ENCODE measurements around the gene HHEX. TPM values are rescaled to one million over a fixed set of nuclear protein-coding genes. Genes with fewer than 3 reads are reported as not detected.

HHEX gene
- total and polyA plus RNA-seq, 7 donors, result 1.5 to 3.3 (median 2.0) TPM

GRCh38 chr10:92702301-92702916 lies 12.7 kb downstream of the HHEX start:
- ATAC-seq, result no peak
- DNase-seq, result no peak
- intact Hi-C loops (cut with DNase I), result no loop called here
- Histone ChIP-seq H3K36me3 (ENCODE audit: insufficient read depth in 1 of 2, low read depth in 1 of 2) (no peaks in the 10 kb centered on the region), H3K27me3 (ENCODE audit: insufficient read depth in 3 of 3, low read length in 2 of 3) (peaks cover 2 to 36% (median 3%) of the 10 kb centered on the region in 3 donors), H3K27ac (no peak overlapping the region), H3K4me1 (peaks cover 8% of the 10 kb centered on the region), H3K4me3 (no peak overlapping the region), H3K9me3 (no peaks in the 10 kb centered on the region)
- WGBS, 3 donors, result 52 to 71% (median 57%) methylated on average over 4 of the region's 4 CpGs
- TF ChIP-seq CTCF (IDR thresholded peaks at IDR 0.05), result no peak

GRCh38 chr10:92712016-92712889 lies 22.5 kb downstream of the HHEX start:
- Histone ChIP-seq H3K27ac (no peak overlapping the region), H3K36me3 (ENCODE audit: insufficient read depth in 1 of 2, low read depth in 1 of 2) (no peaks in the 10 kb centered on the region), H3K9me3 (no peaks in the 10 kb centered on the region), H3K4me1 (no peaks in the 10 kb centered on the region), H3K4me3 (no peak overlapping the region), H3K27me3 (ENCODE audit: insufficient read depth in 3 of 3, low read length in 2 of 3) (no peaks in the 10 kb centered on the region)
- intact Hi-C loops (cut with DNase I), result no loop called here
- DNase-seq, result no peak
- ATAC-seq, result no peak
- WGBS, 3 donors, result 80 to 86% (median 84%) methylated on average over 10 of the region's 10 CpGs
- no peak for TF ChIP-seq CTCF (IDR thresholded peaks at IDR 0.05)

- Histone ChIP-seq H3K36me3 (ENCODE audit: insufficient read depth in 1 of 2, low read depth in 1 of 2) (no peaks in the 10 kb centered on the region), H3K27ac (no peak overlapping the region), H3K4me1 (no peaks in the 10 kb centered on the region), H3K4me3 (no peak overlapping the region), H3K9me3 (no peaks in the 10 kb centered on the region), H3K27me3 (ENCODE audit: insufficient read depth in 3 of 3, low read length in 2 of 3) (no peaks in the 10 kb centered on the region)
- WGBS, 3 donors, result 76 to 86% (median 78%) methylated on average over 6 to 7 of the region's 7 CpGs
- ATAC-seq, result no peak
- no peak for DNase-seq
- intact Hi-C loops (cut with DNase I), result no loop called here
- TF ChIP-seq CTCF (IDR thresholded peaks at IDR 0.05), result no peak
Observed at GRCh38 chr10:92714152-92714845, 24.5 kb downstream of the HHEX start.

- no peak for DNase-seq
- ATAC-seq, result no peak
- no peaks in the 10 kb centered on the region for H3K4me1 ChIP-seq
- WGBS, 3 donors, result 86 to 95% (median 92%) methylated on average over 2 to 3 of the region's 3 CpGs
- no peak for TF ChIP-seq CTCF (IDR thresholded peaks at IDR 0.05)
- intact Hi-C loops (cut with DNase I), result no loop called here
- H3K36me3 ChIP-seq (ENCODE audit: insufficient read depth in 1 of 2, low read depth in 1 of 2), result no peaks in the 10 kb centered on the region
- H3K9me3 ChIP-seq, result no peaks in the 10 kb centered on the region
- H3K4me3 ChIP-seq, result no peak overlapping the region
- no peak overlapping the region for H3K27ac ChIP-seq
- no peaks in the 10 kb centered on the region for H3K27me3 ChIP-seq (ENCODE audit: insufficient read depth in 3 of 3, low read length in 2 of 3)
Observed at GRCh38 chr10:92714872-92715271, 25.1 kb downstream of the HHEX start.
